ENCODE measurements around the gene SSB. TPM values are rescaled to one million over a fixed set of nuclear protein-coding genes. Genes with fewer than 3 reads are reported as not detected.
"Not testable (repeated sequence)": the region's sequence is repeated elsewhere in the genome, so short reads cannot be mapped to it uniquely, and the experiment has no call there.

SSB gene
- total and polyA plus RNA-seq, 8 donors: 14.1 to 59.6 (median 26.1) TPM

- Histone ChIP-seq H3K36me3 (no peaks in the 10 kb centered on the region), H3K27me3 (no peaks in the 10 kb centered on the region), H3K4me3 (no peak overlapping the region), H3K9me3 (no peaks in the 10 kb centered on the region), H3K4me1 (peaks cover 0 to 9% (median 0%) of the 10 kb centered on the region in 3 donors), H3K27ac (no peak overlapping the region)
- no peak for ATAC-seq
- 97% methylated on average over 1 of the region's 1 CpG for WGBS, 2 donors
- TF ChIP-seq CTCF (IDR thresholded peaks at IDR 0.05): no peak
- no peak for DNase-seq
- no peak for FAIRE-seq
- intact Hi-C loops (cut with DNase I): no loop called here
Measured at GRCh38 chr2:169849710-169850109, 51.0 kb downstream of the SSB start.

- no peak for TF ChIP-seq CTCF (IDR thresholded peaks at IDR 0.05)
- no peak for FAIRE-seq
- Histone ChIP-seq H3K4me1 (no peaks in the 10 kb centered on the region), H3K4me3 (no peak overlapping the region), H3K27me3 (no peaks in the 10 kb centered on the region), H3K9me3 (no peaks in the 10 kb centered on the region), H3K36me3 (no peaks in the 10 kb centered on the region), H3K27ac (no peak overlapping the region)
- ATAC-seq: no peak
- intact Hi-C loops (cut with DNase I): no loop called here
- DNase-seq: no peak
- WGBS, 2 donors: 82 to 93% methylated on average over 4 of the region's 4 CpGs
Measured at GRCh38 chr2:169853041-169853668, 54.5 kb downstream of the SSB start.

- H3K36me3 ChIP-seq; ATAC-seq; H3K4me3 ChIP-seq; H3K27ac ChIP-seq; H3K9me3 ChIP-seq; FAIRE-seq; H3K4me1 ChIP-seq; H3K27me3 ChIP-seq; intact Hi-C loops (cut with DNase I); DNase-seq: not testable (repeated sequence)
- 96 to 97% methylated on average over 35 to 40 of the region's 42 CpGs for WGBS, 2 donors
Measured at GRCh38 chr2:169855281-169856258, 56.9 kb downstream of the SSB start.

GRCh38 chr2:169859423-169859822 lies 60.8 kb downstream of the SSB start:
- Histone ChIP-seq H3K4me1 (peaks cover 0 to 12% (median 0%) of the 10 kb centered on the region in 3 donors), H3K27ac (no peak overlapping the region), H3K36me3 (no peaks in the 10 kb centered on the region), H3K27me3 (no peaks in the 10 kb centered on the region), H3K4me3 (no peak overlapping the region), H3K9me3 (no peaks in the 10 kb centered on the region)
- DNase-seq: no peak
- ATAC-seq: no peak
- no peak for TF ChIP-seq CTCF (IDR thresholded peaks at IDR 0.05)
- intact Hi-C loops (cut with DNase I): no loop called here
- FAIRE-seq: no peak
- WGBS, 2 donors: 96 to 97% methylated on average over 4 of the region's 4 CpGs

- H3K27me3 ChIP-seq: no peaks in the 10 kb centered on the region
- intact Hi-C loops (cut with DNase I): no loop called here
Measured at GRCh38 chr2:169860149-169860548, 61.5 kb downstream of the SSB start.

More at GRCh38 chr2:169860149-169860548, 61.5 kb downstream of the SSB start:
- TF ChIP-seq CTCF (IDR thresholded peaks at IDR 0.05): no peak
- H3K36me3 ChIP-seq: no peaks in the 10 kb centered on the region
- FAIRE-seq (no peak), DNase-seq (no peak), ATAC-seq (no peak)
- H3K9me3 ChIP-seq: no peaks in the 10 kb centered on the region
- 91 to 94% methylated on average over 4 of the region's 4 CpGs for WGBS, 2 donors
- no peak overlapping the region for H3K4me3 ChIP-seq
- peaks cover 0 to 12% (median 0%) of the 10 kb centered on the region in 3 donors for H3K4me1 ChIP-seq
- no peak overlapping the region for H3K27ac ChIP-seq

Other genes starting within 250 kb of the SSB start
- 10 to 100 TPM in 3 of 6 donors, 1 to 10 TPM in 3; 5.5 to 17.2 (median 8.6) TPM for gene FASTKD1, start 225.0 kb upstream of the SSB start, total RNA-seq
- 10 to 100 TPM; 30.4 to 35.9 TPM for gene FASTKD1, start 225.0 kb upstream of the SSB start, polyA plus RNA-seq
- 10 to 100 TPM; 17.0 to 25.1 (median 21.1) TPM for gene PPIG, start 214.5 kb upstream of the SSB start, total RNA-seq
- gene PPIG, start 214.5 kb upstream of the SSB start, polyA plus RNA-seq: 10 to 100 TPM; 23.0 to 30.0 TPM
- under 1 TPM in 4 of 6 donors, not detected in 2; 0.09 to 0.47 (median 0.20) TPM for gene CFAP210, start 104.5 kb upstream of the SSB start, total RNA-seq
- under 1 TPM; 0.15 to 0.73 TPM for gene CFAP210, start 104.5 kb upstream of the SSB start, polyA plus RNA-seq
- gene PHOSPHO2, start 104.4 kb upstream of the SSB start, total RNA-seq: 1 to 10 TPM; 2.2 to 5.9 (median 3.3) TPM
- gene PHOSPHO2, start 104.4 kb upstream of the SSB start, polyA plus RNA-seq: 1 to 10 TPM; 1.9 to 2.4 TPM
- gene KLHL23, start 65.0 kb upstream of the SSB start, total RNA-seq: 1 to 10 TPM; 2.2 to 6.9 (median 3.1) TPM
- gene KLHL23, start 65.0 kb upstream of the SSB start, polyA plus RNA-seq: 1 to 10 TPM; 1.7 to 3.4 TPM
- gene METTL5, start 26.0 kb downstream of the SSB start, total RNA-seq: 10 to 100 TPM; 29.7 to 35.6 (median 32.9) TPM
- gene METTL5, start 26.0 kb downstream of the SSB start, polyA plus RNA-seq: 10 to 100 TPM; 36.3 to 41.3 TPM
- gene UBR3, start 28.6 kb downstream of the SSB start, total RNA-seq: 10 to 100 TPM; 19.0 to 26.8 (median 21.3) TPM
- 10 to 100 TPM in 1 of 2 donors, 1 to 10 TPM in 1; 7.3 to 16.6 TPM for gene UBR3, start 28.6 kb downstream of the SSB start, polyA plus RNA-seq